T-helper 22 cell (primary cell): ENCODE results near the gene CDA.

ENCODE experiments used
- DNase-seq: peaks from one replicate; pipeline ENCODE4 v3.0.0-alpha.2; 2020; ENCODE audit warnings: low read depth

Gene CDA

DNA sequence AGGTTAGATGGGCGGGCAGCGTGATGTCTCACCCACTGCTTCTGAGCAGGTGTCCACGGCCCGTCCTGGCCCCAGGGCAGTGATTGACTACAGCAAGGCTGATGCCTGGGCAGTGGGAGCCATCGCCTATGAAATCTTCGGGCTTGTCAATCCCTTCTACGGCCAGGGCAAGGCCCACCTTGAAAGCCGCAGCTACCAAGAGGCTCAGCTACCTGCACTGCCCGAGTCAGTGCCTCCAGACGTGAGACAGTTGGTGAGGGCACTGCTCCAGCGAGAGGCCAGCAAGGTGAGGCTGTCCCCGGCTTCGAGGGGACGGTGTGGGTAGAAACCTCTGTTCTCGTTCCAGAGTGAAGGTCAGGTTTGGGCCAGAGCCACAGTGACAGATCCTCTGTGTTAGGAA, 60.0 kb downstream of the CDA start:
- no peak for DNase-seq

DNA sequence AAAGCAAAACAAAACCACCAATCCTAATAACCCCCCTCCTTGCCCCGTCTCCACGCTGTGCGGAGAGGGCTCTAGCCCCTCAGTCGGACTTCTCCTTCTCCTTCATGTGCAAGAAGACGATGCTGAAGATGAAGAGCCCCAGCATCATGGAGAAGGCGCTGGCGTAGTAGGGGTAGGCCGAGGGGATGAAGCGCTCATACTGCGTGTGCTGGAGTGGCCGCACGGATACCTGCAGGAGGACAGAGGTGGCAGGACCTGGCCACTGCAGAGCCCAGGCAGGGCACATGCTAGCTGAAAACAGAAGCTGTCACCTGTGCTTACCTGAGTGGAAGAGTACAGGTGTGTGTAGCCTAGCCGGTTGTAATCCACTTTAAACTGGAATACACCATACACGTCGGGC, 63.4 kb downstream of the CDA start:
- no peak for DNase-seq

DNA sequence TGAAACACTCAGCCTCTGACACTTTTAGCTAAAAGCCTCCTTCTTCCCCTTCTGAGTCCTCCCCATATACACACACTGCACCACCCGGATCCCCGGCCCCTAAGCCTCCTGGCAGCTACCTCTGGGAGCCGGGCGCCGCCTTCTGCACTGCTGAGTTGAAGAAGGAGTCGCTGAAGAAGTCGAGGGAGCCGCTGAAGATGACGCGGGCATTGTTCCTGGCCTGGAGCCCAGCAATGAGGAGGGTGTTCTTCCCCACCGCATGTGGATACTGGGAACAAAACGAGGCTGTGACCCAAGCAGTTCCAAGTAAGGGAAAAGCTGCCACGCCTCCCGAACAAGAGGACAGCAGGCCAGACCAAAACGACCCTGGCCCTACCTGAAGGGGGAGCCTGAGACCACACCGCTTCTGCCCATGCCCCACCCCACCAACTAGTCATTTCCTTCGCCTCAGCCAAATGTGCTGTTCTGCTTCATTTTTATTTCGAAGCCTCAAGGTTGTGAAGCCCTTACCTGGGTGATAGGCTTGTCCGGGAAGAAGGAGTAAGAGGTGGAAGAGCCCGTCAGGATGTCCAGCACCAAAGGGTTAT, 65.3 kb downstream of the CDA start:
- DNase-seq, result no peak

DNA sequence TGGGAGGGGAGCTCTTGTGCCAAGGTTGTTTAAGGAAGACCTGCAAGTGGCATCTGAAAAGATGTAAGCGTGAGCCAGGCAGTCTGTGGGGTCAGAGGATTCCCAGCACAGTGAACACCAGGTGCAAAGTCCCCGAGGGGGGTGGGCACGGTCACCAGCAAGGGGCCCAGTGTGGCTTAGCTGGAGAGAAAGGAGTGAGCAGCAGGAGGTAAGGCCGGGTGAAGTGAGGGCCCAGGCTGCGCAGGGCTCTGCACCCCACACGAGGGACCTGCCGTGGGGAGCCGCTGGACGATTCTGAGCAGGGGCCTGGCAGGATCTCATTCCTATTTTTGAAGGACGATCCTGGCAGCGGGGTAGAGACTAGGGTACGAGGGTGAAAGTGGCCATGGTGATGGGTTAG, 68.1 kb downstream of the CDA start:
- DNase-seq, result no peak

DNA sequence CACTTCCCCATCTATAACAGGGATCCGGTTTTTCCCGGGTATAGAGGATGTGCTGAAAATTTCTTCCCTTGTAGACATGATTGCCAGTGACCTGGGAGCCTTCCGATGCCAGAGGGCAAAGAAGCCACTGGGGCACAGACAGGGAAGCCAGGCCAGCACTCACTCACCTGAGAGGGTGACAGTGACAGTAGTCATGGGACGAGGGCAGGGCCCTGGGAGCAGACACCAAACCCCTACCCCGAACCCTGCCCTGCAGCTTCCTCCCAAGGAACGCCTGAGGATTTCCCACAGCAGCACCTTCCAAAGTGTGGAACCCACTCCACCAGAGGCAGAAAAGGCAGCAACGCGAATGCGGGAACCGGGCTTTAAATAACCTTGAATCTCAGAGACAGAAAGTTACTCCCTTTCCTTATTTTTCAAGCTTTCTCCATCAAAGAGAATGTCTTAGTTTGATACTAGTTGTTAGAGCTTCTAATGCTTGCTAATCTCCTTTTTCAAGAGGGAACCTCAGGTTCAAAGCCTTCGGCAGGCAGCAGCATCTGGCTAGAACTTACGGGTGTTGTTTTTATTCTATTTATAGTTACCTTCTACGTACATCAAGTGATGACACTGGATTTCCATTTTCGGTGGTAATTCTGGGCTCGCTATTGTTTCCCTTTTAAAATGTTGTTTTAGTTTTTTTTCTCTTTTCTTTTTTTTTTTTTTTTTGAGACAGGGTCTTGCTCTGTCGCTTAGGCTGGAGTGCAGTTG, 69.4 kb downstream of the CDA start:
- DNase-seq, result no peak

DNA sequence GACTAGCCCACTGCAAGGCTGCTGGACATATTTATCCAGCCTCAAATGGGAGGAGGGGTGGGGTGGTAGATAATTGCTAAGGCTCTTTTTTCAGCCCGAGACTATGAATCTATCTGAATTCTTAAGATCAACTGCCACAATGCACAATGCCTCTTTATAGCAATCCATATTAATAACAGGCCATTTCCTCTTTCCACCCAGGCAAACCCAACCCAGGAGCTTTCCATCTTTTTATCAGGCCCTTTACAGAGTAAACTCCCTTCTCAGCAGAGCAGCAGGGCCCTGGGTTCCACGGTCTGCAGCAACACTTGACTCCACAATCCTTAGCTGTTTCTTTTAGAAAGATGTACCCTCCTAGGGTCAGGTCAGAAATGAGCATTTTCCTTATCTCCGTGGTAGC, 71.5 kb downstream of the CDA start:
- no peak for DNase-seq

DNA sequence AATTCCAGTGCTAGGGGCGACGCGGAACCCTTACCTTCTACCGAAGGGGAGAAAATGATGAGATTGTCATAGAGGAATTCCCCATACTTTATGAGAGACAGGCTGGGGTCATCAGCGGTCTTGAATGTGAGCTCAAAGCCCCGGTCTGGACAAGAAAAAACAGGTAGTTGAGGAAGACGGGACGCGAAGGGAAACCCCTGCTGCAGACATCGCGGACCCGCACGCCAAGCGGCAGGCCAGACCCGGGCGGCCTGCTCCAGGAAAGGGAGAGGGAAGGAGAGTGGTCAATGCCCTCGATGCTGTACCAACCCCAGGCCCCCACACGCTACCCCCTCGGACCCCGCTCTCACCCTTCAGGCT, 71.9 kb downstream of the CDA start:
- DNase-seq, result no peak

DNA sequence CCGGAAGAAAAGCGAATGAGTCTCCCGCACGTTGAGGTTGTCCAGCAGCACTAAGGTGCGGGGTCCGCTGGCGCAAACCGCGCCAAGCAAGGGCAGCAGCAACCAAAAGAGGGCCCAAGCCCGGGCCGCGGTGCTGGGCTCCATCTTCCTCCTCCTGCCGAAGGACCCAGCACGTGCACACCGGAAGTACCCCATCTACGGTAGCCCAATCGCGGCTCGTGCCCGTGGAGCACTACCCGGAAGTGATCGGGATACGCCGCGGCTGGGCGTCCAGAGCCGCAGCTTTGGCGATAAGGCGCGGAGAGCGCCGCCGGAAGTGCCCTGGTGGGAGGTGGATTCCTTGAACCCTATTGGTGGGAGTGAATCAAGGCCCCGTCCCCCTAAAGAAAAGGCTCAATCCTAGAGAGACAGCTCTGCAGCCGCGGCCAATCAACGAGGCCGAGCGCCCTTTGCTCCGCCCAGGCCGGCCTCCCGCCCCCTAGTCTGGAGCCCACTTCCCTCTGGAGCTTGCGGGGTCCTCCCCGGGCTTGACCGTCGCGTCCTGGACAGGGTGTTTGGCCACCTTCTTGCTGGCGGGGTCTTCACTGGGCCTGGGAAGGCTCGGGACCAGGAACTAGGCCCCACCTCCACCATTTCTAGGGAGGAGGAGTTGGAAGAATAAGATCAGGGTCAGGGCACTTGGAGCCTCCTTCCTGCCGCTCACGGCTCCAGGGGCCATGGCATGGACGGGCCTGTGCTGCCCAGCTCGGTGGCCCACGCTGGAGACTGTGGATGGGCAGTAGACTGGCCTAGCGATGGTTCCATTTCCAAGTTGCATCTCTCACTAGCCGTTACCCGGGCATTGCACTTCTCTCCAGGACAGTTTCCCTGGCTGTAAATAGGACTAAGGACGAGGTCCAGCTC, 72.6 kb downstream of the CDA start, which contains the start of gene DDOST:
TSS of gene DDOST (minus strand) at position 163 of the 903 bp plus-strand sequence. CDS start at position 144, 19 bp downstream.
- DNase-seq, result peak; percentile 94

DNA sequence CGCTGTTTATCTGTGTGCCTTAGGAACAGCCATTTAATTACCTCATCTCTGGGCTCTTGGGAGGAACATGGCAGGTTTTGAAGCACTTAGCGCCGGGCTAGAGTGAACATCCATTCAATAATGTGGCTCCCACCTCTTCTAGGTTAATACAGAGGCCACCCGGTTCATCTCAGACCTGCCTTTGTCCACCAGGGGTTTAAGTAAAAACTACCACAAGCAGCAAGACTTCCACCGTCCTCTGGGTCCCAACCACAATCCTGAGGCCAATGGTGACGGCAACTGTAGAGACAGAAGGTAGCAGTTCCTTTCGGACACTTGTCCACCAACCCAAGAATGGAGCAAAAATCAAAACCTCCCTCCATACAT, 73.2 kb downstream of the CDA start:
- no peak for DNase-seq

DNA sequence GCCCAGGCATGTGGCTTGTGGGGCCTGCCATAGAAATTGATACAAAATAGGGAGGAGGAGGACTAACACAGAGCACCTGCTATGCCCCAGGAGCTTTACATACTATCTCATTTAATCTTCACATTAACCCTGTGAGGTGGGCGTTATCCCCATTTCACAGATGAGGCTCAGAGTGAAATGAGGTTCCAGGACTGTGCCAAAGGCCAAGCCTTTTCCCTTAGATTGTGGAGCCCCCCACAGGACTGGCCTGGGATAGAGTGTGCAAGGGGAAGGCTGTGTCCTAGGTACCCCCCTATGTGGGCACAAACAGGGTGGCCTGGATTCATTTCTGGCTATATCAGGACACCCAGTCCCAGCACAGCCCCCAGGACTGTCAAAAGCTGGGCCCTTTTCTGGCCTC, 74.5 kb downstream of the CDA start:
- no peak for DNase-seq

DNA sequence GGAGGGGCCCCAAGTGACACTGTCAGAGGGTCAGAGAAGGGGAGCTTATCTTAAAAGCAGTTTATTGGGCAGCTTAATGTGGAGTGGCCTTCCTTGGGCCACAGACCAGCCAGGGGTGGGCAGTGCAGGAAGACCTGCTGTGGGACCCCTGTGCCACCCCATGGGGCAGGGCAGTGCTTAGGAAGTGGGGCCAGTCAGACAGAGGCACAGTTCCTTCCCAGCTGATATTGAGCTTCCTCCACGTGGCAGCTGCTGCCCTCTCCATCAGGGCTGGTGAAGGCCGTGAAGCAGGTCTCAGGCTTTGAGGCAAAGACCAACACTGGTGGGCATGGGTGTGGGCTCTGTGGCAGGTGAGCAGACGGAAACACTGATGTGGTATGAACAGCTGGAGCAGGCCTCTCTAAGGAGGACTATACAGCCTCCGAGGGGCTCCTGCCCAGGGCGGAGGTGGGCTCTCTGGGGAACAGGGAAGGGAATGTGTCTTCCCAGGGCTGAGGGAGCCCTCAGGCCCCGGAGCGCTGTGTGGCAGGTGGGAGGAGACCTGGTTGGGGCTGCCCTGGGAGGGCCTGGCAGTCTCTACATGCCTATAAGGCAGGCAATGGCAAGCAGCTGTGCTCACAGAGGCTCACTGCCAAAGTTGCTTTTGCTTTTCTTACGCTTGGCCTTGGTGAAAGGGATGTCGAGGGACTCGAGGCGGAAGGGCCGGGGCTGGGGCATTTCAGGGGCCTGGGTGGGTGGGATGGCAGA, 75.2 kb downstream of the CDA start:
- DNase-seq, result no peak

DNA sequence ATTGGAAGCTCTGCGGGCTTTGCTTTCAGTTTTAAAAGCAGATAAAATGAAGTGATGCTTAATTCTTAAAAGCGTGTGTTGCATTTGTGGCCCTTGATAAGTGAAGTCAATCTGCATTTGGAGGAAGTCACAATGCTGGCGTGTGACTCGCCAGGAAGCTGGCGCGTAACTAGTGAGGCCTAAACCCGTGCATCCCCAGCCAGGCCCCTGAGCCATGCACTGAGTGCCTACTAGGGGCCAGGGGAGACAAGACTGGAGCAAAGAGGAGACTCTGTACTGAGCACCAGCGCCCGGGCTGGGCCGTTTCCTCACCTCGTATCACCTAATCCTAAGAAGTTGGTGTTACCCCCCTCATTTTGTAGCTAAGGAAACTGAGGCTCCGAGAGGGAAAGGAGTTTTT, 76.8 kb downstream of the CDA start:
- no peak for DNase-seq

DNA sequence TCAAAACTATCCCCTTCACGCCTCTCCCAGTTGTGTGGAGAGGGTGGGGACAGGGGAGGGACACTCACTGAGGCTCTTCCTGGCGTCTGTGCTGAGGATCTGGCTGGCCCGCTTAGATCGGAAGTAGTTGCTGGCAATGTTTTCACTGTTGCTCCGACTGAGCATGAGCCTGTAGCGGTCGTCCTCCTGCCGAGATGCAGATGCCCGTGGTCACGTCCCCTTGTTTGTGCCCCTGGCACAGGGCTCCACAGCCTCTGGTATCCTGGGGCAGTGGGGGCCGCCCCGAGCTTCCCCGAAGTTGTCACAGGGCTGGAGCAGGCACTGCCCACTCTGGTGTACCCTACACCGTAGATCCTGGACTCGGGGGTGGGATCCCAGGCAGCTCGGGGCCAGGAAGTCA, 77.2 kb downstream of the CDA start:
- no peak for DNase-seq

DNA sequence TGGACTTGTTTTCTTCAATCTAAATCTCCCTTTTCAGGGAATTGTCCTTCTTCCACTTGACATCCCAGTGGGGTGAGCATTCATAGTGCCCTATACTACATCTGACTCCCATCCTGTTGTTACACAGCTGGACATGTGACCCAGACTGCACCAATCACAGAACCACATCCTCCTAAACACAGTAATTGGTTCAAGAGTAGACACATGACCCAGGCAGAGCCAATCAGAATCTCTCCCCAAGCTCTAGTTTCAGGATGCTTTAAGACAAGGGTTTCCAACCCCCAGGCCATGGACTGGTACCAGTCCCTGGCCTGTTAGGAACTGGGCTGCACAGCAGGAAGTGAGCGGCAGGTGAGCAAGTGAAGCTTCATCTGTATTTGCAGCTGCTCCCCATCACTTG, 77.9 kb downstream of the CDA start:
- no peak for DNase-seq
